ENCODE measurements around the gene MFN2.
"Not testable (repeated sequence)": the region's sequence is repeated elsewhere in the genome, so short reads cannot be mapped to it uniquely, and the experiment has no call there.

Gene MFN2

DNA sequence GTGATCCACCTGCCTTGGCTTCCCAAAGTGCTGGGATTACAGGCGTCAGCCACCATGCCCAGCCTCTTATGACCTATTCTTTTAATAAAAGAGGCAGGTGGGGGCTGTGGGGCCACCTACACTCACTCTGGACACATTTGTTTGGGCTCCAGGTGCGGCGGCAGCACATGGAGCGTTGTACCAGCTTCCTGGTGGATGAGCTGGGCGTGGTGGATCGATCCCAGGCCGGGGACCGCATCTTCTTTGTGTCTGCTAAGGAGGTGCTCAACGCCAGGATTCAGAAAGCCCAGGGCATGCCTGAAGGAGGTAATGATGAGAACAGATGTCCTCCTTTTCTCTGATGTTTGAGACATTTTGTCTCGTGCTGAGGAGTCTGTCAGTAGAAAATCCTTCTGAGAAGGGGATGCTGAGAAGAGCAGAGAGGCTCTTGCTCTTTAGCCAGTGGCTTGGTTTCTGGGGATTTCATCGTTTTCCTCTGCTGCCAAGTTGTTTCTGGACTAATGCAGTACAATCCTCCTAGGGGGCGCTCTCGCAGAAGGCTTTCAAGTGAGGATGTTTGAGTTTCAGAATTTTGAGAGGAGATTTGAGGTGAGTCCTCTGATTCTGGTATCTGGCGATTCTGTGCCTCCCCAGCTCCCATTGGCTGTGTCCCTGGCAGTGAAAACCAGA is 21.1 kb downstream of the MFN2 start:
- DNase-seq: no peak

DNA sequence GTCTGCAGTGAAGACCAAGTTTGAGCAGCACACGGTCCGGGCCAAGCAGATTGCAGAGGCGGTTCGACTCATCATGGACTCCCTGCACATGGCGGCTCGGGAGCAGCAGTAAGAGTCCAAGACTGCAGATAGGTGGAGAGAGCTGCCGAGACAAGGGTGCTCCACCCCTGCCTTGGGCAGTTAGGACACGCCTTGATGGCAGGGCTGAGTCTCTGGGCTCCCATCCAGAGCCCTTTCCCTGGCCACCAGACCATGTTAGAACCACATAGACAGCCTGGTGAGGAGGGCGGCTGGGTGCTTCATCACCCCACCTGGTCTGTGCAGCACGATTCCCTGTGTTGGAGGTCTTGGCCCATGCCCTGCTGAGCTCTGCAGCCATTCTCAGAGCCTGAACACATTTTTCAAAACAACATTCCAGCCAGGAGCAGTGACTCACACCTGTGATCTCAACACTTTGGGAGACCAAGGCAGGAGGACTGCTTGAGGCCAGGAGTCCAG is 21.8 kb downstream of the MFN2 start:
- no peak for DNase-seq

GRCh38 chr1:12003762-12004161 is 23.5 kb downstream of the MFN2 start:
- DNase-seq: no peak

GRCh38 chr1:12005488-12006166 is 25.4 kb downstream of the MFN2 start:
- no peak for DNase-seq

- no peak for DNase-seq
Observed at GRCh38 chr1:12006167-12006921, 26.1 kb downstream of the MFN2 start.

DNA sequence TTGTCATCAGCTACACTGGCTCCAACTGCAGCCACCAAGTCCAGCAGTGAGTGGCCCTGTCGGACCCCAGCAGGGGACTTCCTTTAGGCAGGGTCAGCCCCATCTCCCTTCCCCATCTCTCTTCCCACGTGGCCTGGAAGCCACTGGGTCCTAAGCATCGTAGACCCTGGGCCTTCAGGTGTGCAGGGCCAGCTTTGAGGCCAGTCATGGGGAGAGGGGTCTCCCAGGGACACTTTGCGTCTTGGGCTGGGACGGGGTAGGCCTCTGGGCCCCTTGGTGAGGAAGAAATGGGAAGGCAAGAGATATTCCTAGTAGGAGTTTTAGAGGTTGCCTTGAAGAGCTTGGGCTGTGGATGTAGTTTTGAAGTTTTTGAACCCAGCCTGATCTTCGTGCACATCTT is 27.0 kb downstream of the MFN2 start:
- no peak for DNase-seq

DNA sequence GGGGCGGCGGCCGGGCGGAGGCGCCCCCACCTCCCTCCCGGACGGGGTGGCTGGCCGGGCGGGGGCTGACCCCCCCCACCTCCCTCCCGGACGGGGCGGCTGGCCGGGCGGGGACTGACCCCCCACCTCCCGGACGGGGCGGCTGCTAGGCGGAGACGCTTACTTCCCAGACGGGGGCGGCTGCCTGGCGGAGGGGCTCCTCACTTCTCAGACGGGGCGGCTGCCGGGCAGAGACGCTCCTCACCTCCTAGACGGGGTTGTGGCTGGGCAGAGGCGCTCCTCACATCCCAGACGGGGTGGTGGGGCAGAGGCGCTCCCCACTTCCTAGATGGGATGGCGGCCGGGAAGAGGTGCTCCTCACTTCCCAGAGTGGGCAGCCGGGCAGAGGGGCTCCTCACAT is 28.1 kb downstream of the MFN2 start:
- not testable (repeated sequence) for DNase-seq

DNA sequence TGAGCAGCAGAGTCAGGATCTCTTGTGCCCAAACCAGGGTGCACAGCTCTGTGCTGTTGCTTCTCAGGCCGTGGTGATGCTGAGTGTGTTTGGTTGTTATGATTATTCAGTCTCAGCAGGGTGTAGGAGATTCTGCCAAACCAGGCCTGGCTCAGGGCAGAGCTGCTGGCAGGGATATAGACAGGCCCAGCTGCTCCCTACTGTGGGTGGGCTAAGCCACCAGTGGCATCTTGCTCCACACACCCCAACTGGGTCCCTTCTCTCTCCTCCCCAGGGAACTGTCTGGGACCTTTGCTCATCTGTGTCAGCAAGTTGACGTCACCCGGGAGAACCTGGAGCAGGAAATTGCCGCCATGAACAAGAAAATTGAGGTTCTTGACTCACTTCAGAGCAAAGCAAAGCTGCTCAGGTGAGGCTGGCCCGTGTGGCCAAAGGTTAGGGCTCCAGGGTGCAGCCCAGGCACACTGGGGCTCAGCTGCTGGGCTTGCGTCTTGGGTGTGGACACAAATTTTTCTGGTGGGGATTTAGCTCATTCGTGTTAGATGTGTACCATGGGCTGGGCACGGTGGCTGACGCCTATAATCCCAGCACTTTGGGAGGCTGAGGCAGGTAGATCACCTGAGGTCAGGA is 29.2 kb downstream of the MFN2 start:
- DNase-seq: no peak

DNA sequence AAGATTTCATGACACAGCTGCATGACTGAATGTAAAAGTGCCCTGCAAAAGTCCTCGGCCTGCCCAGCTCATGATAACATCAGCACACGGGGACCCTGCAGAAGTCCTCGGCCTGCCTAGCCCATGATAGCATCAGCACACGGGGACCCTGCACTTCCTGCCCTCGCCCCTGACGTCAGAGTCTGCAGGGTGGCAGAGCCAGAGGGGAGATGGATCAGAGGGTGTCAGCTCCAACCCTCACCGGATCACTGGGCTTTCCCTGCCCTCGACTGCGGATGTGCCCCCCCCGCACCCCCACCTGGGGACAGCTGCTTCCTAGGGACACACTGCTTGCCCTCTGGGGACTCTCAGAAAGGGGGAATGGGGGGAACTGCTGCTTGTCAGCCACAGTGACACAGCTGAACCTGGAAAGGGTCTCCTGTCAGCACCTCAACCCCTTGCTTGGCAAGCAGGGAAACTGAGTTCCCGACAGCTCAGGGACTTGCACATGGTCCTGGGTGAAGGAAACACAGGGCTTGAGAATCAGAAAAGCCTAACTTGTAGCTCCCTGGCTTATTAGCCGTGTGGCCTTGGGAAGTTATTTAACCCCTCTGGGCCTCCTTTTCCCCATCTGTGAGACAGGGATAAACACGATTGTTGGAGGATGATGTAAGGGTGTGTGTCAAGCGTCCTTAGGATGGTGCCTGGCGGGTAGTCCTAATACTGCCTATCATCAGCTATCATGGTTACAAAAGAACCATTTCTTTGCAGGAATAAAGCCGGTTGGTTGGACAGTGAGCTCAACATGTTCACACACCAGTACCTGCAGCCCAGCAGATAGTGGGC is 30.7 kb downstream of the MFN2 start:
- DNase-seq: no peak

GRCh38 chr1:12011998-12012397 is 31.8 kb downstream of the MFN2 start:
- DNase-seq: no peak

- no peak for DNase-seq
Observed at GRCh38 chr1:12012560-12013316, 32.5 kb downstream of the MFN2 start.

- DNase-seq: no peak
Observed at GRCh38 chr1:12014141-12014991, 34.1 kb downstream of the MFN2 start.

GRCh38 chr1:12015001-12015491 is 34.8 kb downstream of the MFN2 start:
- no peak for DNase-seq

DNA sequence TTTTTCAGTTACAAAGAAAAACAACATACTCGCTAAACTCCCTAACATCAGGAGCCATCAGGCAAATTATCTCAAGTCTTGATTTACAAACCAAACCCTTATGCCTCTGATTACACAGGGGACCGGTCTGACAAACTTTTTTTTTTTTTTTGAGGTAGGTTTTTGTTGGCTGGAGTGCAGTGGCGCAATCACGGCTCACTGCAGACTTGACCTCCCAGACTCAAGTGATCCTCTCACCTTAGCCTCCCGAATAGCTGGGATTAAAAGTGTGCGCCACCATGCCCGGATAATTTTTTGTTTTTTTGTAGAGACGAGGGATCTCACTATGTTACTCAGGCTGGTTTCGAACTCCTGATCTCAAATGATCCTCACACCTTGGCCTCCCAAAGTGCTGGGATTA is 35.3 kb downstream of the MFN2 start:
- DNase-seq: no peak

- no peak for DNase-seq
Observed at GRCh38 chr1:12016182-12016581, 35.9 kb downstream of the MFN2 start.

DNA sequence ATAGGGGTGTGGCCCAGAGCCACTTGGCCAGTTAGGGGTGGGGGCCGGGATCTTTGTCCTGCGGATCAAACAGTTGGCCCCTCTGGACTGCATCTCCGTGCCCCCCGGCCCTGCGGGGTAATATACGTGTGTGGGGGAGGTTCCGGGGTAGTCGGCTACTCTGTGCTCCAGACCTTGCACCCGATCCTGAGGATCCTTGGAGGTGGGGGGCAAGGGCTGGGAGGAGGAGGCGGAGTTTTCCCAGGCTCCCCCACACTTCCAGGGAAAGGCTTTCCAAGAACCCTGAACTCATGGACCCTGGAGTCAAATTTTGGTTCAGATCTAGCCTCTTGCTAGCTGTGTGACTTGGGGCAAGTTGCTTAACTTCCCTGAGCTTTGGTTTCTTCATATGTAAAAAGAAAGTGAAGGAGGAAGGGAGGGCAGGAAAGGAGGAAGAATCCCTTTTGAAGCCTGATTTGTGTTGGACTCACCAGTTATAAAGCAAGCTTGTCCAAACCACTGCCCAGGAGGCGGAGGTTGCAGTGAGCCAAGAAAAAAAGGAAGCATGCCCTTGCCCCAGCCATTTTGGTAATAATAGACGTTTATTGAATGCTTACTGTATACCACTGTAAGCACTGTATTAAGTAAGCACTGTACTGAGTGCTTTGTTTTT is 39.7 kb downstream of the MFN2 start:
- no peak for DNase-seq

DNA sequence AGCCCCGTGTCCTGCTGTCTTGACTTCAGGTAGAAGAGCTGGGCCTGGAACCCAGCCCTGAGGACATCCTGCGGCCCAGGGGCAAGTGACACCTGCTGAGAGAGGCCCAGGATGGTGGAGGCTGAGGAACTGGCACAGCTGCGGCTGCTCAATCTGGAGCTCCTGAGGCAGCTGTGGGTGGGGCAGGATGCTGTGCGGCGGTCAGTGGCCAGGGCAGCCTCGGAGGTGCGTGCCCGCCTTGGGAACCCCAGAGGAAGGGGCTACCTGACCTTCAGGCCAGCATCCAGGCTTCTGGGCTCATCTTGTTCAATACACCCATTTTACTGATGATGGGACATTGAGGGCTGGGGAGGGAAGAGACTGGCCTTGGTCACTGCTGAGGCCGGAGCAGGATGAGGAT is 41.4 kb downstream of the MFN2 start:
- no peak for DNase-seq

DNA sequence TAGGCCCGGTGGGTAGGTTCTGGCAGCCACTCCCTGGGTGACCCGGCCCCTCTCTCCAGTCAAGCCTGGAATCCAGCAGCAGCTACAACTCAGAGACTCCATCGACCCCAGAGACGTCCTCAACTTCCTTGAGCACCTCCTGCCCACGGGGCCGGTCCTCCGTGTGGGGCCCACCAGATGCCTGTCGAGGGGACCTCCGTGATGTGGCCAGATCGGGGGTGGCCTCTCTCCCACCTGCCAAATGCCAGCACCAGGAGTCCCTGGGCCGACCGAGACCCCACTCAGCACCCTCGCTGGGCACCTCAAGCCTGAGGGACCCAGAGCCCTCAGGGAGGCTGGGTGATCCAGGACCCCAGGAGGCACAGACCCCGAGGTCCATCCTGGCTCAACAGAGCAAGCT is 41.8 kb downstream of the MFN2 start:
- no peak for DNase-seq

- DNase-seq: no peak
Observed at GRCh38 chr1:12026586-12026985, 46.3 kb downstream of the MFN2 start.

DNA sequence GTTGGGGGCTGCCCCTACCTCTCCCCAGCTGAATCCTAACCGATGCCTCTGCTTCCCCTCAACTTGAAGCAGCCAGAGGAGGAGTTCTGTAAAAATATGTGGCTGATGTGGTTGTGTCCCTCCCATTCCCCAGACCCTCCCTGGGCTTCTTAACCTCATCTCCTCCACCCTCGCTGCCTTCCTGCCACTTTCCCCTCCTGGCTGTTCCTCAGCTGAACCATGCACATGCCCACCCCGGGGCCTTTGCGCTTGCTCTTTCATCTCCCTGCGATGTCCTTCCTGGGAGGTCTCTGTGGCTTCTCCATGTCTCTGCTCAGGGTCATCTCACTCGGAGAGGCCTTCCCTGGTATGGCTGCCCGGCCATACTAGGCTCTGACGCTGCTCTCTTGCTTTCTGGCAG is 48.0 kb downstream of the MFN2 start:
- DNase-seq: no peak
